ENCODE results near the gene ARID5B.
A peak's percentile ranks its signal among the peaks of the same experiment; 100 is the strongest.

ARID5B gene

DNA sequence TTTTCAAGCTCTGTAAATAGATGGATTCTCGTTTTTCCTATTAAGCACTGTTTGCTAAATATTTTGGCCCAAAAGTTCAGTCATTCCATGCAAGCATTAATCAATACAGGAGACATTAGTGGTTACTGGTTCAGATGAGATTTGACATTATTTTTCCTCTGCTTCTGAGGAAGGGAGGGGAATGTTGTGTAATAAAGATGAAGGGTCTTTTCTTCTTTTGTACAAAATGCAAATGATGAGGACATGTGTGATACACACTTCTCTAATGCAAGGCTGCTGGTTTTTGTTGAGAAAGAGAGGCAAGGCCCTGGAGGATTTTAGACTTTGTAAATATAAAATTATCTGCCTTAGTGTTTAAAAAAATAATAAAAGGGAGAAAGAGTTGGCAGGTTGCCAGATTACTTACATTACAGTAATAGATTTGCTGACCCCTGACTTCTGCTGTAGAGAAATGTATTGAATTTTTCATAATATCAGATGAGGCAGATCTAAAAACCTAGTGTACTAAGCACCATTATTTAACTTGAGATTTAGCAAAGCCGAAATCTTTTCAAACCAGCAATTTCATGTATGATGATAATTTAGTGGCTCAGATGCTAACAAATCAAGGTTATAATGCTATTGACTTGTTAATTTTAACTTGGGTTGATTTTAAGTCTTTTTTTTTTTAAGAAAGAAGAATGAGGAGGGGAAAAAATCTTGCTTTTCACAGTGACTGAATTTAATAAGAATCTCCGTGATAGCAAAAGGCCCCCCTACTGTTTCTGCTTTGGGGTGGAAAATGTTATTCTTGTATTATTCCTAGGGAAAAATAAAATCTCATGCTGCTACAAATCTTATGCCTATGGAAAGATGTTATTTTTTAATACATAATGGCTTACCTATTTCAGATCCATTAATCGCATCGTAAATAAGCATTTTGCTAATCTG lies 180.1 kb downstream of the ARID5B start:
- Histone ChIP-seq H3K36me3 (ENCODE audit: insufficient read depth, low read length) (peaks cover 44% of the 10 kb centered on the region), H3K4me3 (ENCODE audit: low read length) (no peak overlapping the region), H3K4me1 (ENCODE audit: control insufficient read depth, insufficient read depth, low read length) (peaks cover 64% of the 10 kb centered on the region), H3K9ac (ENCODE audit: low read depth, low read length) (peak overlapping the region; percentile 78), H3K9me3 (replicated peaks; ENCODE audit: low read length) (no peaks in the 10 kb centered on the region), H3K27me3 (ENCODE audit: control insufficient read depth, insufficient read depth, low read length) (no peaks in the 10 kb centered on the region), H3K4me2 (ENCODE audit: low read length) (peak overlapping the region; percentile 75)

DNA sequence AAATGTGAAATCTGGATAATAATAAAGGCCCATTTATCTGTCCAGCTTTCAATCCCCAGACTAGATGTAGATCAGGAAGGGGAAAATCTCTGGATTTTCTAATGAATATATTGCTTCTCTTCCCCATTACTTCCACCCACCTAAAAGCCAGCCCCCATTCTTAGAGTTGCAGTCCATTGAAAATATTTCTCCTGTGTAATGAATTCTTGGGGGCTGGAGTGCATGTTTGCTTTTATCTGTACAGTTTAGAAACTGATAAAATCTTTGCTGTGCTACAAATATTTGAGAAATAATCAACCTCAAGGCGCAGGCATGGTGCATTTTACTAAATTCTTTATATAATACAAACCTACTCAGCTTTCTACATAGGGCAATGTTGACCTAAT lies 180.8 kb downstream of the ARID5B start:
- H3K4me1 ChIP-seq (ENCODE audit: control insufficient read depth, insufficient read depth, low read length): peaks cover 59% of the 10 kb centered on the region
- H3K9me3 ChIP-seq (replicated peaks; ENCODE audit: low read length): no peaks in the 10 kb centered on the region
- H3K9ac ChIP-seq (ENCODE audit: low read depth, low read length): peak overlapping the region; percentile 78
- H3K27me3 ChIP-seq (ENCODE audit: control insufficient read depth, insufficient read depth, low read length): no peaks in the 10 kb centered on the region
- peak overlapping the region; percentile 75 for H3K4me2 ChIP-seq (ENCODE audit: low read length)
- H3K4me3 ChIP-seq (ENCODE audit: low read length): no peak overlapping the region
- H3K36me3 ChIP-seq (ENCODE audit: insufficient read depth, low read length): peaks cover 46% of the 10 kb centered on the region

DNA sequence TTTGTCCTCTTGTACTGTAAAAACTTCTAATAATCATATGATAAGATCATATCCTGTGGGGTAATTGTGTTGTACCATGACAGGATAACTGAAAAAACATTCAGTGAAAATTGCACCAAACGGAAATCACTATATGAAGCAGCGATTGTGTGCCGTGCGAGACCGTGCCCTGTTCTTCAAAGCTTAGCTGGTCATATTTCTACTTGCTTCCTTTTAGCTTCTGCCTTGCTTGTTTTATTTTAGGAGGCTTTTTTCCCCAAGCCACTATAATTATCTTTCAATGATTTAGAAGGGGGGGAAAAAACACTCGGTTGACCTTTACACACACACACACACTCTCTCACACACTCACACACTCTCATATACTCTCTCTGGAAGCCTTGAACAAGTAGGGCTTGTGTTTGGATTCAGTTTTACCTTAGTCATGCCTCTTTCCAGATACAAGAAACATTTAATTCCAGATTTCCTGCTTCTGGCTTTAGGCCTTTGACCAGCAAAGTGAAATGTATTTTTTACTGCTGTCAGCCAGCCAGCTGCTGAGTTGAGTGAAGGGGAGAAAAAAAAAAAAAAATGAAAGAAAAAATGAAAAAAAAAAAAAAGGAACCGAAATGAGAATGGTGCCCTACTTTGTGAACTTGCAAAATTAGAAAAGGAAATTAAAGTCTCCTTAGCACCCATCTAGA lies 181.4 kb downstream of the ARID5B start:
- peak overlapping the region; percentile 43 for H3K4me3 ChIP-seq (ENCODE audit: low read length)
- H3K27me3 ChIP-seq (ENCODE audit: control insufficient read depth, insufficient read depth, low read length): no peaks in the 10 kb centered on the region
- H3K36me3 ChIP-seq (ENCODE audit: insufficient read depth, low read length): peaks cover 47% of the 10 kb centered on the region
- peak overlapping the region; percentile 78 for H3K9ac ChIP-seq (ENCODE audit: low read depth, low read length)
- peak overlapping the region; percentile 75 for H3K4me2 ChIP-seq (ENCODE audit: low read length)
- H3K4me1 ChIP-seq (ENCODE audit: control insufficient read depth, insufficient read depth, low read length): peaks cover 53% of the 10 kb centered on the region
- H3K9me3 ChIP-seq (replicated peaks; ENCODE audit: low read length): no peaks in the 10 kb centered on the region

DNA sequence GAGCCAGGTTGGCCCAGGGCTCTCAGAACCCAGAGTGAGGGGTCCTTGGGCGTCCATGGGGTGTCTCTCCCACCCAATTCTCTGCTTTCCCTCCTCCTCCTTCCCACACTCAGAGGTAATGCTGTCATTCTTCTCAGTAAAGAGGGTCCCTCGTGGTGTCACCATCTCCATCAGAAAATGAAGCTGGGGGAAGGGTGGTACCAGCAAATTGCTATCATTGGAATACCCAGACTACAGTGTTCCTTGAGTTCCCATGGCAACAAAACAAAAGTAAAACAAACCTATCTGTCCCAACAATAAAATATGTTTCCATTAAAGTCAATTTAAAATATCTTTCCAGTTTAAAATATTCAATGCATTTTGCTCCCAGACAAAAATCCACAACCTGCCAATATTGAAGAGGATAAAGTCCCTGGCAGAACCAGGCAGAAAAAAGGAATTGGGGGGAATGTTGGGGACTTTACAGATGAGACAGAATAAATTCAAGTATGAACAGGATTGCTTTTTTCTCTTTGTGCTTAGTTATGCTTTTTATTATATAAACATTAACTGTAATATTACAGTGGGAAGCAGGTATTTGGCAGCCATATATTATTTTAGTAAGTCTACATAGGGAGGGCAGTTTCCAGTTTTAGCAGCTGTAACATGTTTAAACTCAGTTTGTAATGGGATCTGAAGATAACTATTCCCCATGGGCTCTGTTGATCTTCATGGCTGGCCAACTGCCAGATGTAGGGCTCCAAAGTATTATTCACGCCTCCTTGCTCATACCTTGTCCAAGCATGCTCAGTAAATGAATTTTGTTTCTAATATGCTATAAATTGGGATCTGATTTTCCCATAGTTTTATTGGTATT lies 182.1 kb downstream of the ARID5B start:
- H3K4me1 ChIP-seq (ENCODE audit: control insufficient read depth, insufficient read depth, low read length): peaks cover 47% of the 10 kb centered on the region
- peak overlapping the region; percentile 78 for H3K9ac ChIP-seq (ENCODE audit: low read depth, low read length)
- H3K4me3 ChIP-seq (ENCODE audit: low read length): peak overlapping the region; percentile 28
- H3K4me2 ChIP-seq (ENCODE audit: low read length): peak overlapping the region; percentile 75
- no peaks in the 10 kb centered on the region for H3K9me3 ChIP-seq (replicated peaks; ENCODE audit: low read length)
- H3K36me3 ChIP-seq (ENCODE audit: insufficient read depth, low read length): peaks cover 47% of the 10 kb centered on the region
- H3K27me3 ChIP-seq (ENCODE audit: control insufficient read depth, insufficient read depth, low read length): no peaks in the 10 kb centered on the region

DNA sequence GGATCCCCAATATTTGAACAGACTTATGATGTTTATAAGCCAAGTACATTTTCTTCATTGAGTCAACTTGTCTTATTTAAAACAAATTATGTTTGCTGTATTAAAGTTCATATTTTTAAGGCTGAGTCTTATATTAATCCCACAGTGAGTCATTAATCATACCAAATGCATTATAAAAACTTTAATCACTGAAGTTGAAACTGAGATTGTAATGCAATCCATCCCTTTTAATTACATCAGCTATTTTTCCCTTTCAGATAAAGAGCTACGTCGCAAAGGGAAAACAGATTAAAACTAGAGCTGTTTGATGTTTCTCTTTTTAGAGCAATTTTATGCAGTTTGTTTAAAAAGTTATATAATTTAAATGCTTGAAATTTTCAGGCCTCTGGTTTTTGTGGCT lies 183.0 kb downstream of the ARID5B start:
- Histone ChIP-seq H3K36me3 (ENCODE audit: insufficient read depth, low read length) (peaks cover 47% of the 10 kb centered on the region), H3K27me3 (ENCODE audit: control insufficient read depth, insufficient read depth, low read length) (no peaks in the 10 kb centered on the region), H3K9me3 (replicated peaks; ENCODE audit: low read length) (no peaks in the 10 kb centered on the region), H3K4me1 (ENCODE audit: control insufficient read depth, insufficient read depth, low read length) (peaks cover 47% of the 10 kb centered on the region), H3K4me3 (ENCODE audit: low read length) (no peak overlapping the region), H3K4me2 (ENCODE audit: low read length) (peak overlapping the region; percentile 75), H3K9ac (ENCODE audit: low read depth, low read length) (peak overlapping the region; percentile 78)

DNA sequence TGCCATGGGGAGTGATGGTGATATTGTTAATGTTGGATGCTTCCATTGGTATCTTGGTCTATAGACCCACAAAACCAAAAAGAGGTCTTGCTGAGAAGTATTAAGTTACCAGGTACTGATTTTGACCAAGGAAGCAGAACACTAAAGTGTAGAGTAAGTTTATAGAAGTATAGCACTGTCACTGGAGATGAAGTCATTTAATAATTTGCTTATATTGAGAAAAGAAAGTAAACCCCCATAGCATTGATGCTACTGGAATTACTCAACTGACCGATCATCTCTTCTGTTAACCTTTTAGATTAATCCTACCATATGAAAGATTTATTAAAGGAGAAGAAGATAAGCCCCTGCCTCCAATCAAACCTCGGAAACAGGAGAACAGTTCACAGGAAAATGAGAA lies 183.9 kb downstream of the ARID5B start:
- Histone ChIP-seq H3K4me1 (ENCODE audit: control insufficient read depth, insufficient read depth, low read length) (peaks cover 47% of the 10 kb centered on the region), H3K4me2 (ENCODE audit: low read length) (no peak overlapping the region), H3K27me3 (ENCODE audit: control insufficient read depth, insufficient read depth, low read length) (no peaks in the 10 kb centered on the region), H3K9ac (ENCODE audit: low read depth, low read length) (no peak overlapping the region), H3K4me3 (ENCODE audit: low read length) (no peak overlapping the region), H3K9me3 (replicated peaks; ENCODE audit: low read length) (no peaks in the 10 kb centered on the region), H3K36me3 (ENCODE audit: insufficient read depth, low read length) (peaks cover 46% of the 10 kb centered on the region)

DNA sequence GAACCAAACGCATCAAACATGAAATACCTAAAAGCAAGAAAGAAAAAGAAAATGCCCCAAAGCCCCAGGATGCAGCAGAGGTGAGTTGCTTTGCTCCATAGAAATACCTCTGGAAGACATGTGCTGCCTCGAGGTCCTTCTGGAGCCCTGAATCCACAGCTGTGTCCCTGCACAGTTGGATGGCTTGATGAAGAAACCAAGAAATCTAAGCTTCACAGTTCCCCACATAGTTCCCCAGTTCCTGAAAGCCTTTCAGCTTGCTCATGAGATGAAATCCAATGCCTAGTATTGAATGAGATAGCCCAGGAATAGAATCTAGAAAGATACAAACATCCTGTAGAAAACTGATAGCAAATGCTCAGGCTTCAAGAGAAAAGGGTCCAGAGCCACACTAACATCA lies 184.3 kb downstream of the ARID5B start:
- H3K4me2 ChIP-seq (ENCODE audit: low read length): no peak overlapping the region
- H3K36me3 ChIP-seq (ENCODE audit: insufficient read depth, low read length): peaks cover 50% of the 10 kb centered on the region
- no peaks in the 10 kb centered on the region for H3K27me3 ChIP-seq (ENCODE audit: control insufficient read depth, insufficient read depth, low read length)
- H3K9ac ChIP-seq (ENCODE audit: low read depth, low read length): no peak overlapping the region
- no peak overlapping the region for H3K4me3 ChIP-seq (ENCODE audit: low read length)
- peaks cover 45% of the 10 kb centered on the region for H3K4me1 ChIP-seq (ENCODE audit: control insufficient read depth, insufficient read depth, low read length)
- H3K9me3 ChIP-seq (replicated peaks; ENCODE audit: low read length): no peaks in the 10 kb centered on the region

DNA sequence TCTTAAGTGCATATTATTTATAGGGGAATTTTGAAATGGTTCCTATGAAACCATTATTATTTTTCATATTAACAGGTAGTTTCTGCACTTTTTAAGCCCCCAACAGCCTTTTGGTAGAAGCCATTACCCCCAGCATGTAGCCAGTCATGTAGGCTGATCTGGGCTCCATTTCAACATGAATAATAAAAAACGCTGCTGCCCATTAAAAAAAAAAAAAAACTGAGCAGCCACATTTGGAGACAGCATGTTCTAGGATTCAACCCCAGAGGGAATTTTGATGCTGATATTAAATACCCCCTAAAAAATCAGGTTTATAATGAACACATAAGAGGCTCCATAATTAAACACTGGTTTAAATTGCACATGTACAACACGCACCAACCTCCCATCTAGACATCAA lies 185.8 kb downstream of the ARID5B start:
- H3K27me3 ChIP-seq (ENCODE audit: control insufficient read depth, insufficient read depth, low read length): no peaks in the 10 kb centered on the region
- H3K36me3 ChIP-seq (ENCODE audit: insufficient read depth, low read length): peaks cover 65% of the 10 kb centered on the region
- H3K4me2 ChIP-seq (ENCODE audit: low read length): no peak overlapping the region
- peaks cover 33% of the 10 kb centered on the region for H3K4me1 ChIP-seq (ENCODE audit: control insufficient read depth, insufficient read depth, low read length)
- no peaks in the 10 kb centered on the region for H3K9me3 ChIP-seq (replicated peaks; ENCODE audit: low read length)
- H3K4me3 ChIP-seq (ENCODE audit: low read length): no peak overlapping the region
- H3K9ac ChIP-seq (ENCODE audit: low read depth, low read length): no peak overlapping the region

DNA sequence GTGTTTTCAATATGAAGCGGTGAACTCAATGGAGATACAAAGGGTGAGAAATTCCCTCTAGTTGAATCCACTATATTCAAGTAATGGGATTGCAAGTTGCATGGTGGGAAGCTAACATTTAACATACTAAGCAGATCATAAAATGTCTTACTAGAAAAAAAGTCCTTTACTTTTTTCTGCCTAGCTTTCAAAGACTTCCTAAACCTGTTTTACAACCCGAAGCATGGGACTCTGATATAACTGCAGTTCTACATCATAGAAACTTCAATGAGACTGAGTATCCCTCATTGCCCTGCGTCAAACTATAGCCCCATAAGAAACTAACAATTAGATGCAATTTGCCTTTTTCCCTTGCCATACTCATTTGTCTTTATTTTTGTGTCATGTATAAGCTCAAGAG lies 187.3 kb downstream of the ARID5B start:
- H3K36me3 ChIP-seq (ENCODE audit: insufficient read depth, low read length): peaks cover 76% of the 10 kb centered on the region
- peaks cover 33% of the 10 kb centered on the region for H3K4me1 ChIP-seq (ENCODE audit: control insufficient read depth, insufficient read depth, low read length)
- H3K4me3 ChIP-seq (ENCODE audit: low read length): no peak overlapping the region
- H3K9ac ChIP-seq (ENCODE audit: low read depth, low read length): no peak overlapping the region
- H3K4me2 ChIP-seq (ENCODE audit: low read length): no peak overlapping the region
- no peaks in the 10 kb centered on the region for H3K27me3 ChIP-seq (ENCODE audit: control insufficient read depth, insufficient read depth, low read length)
- H3K9me3 ChIP-seq (replicated peaks; ENCODE audit: low read length): no peaks in the 10 kb centered on the region

DNA sequence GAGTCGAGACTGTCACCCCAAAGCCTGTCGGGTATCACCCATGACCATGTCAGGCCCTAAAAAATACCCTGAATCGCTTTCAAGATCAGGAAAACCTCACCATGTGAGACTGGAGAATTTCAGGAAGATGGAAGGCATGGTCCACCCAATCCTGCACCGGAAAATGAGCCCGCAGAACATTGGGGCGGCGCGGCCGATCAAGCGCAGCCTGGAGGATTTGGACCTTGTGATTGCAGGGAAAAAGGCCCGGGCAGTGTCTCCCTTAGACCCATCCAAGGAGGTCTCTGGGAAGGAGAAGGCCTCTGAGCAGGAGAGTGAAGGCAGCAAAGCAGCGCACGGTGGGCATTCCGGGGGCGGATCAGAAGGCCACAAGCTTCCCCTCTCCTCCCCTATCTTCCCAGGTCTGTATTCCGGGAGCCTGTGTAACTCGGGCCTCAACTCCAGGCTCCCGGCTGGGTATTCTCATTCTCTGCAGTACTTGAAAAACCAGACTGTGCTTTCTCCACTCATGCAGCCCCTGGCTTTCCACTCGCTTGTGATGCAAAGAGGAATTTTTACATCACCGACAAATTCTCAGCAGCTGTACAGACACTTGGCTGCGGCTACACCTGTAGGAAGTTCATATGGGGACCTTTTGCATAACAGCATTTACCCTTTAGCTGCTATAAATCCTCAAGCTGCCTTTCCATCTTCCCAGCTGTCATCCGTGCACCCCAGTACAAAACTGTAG lies 191.0 kb downstream of the ARID5B start:
- H3K9ac ChIP-seq (ENCODE audit: low read depth, low read length): peak overlapping the region; percentile 45
- H3K9me3 ChIP-seq (replicated peaks; ENCODE audit: low read length): no peaks in the 10 kb centered on the region
- no peaks in the 10 kb centered on the region for H3K27me3 ChIP-seq (ENCODE audit: control insufficient read depth, insufficient read depth, low read length)
- H3K36me3 ChIP-seq (ENCODE audit: insufficient read depth, low read length): peaks cover 61% of the 10 kb centered on the region
- peak overlapping the region; percentile 6 for H3K4me2 ChIP-seq (ENCODE audit: low read length)
- peaks cover 48% of the 10 kb centered on the region for H3K4me1 ChIP-seq (ENCODE audit: control insufficient read depth, insufficient read depth, low read length)
- no peak overlapping the region for H3K4me3 ChIP-seq (ENCODE audit: low read length)

Measured in skeletal muscle satellite cell (primary cell).